MV-4-11 (cell line): ENCODE results near the gene DUSP9.

ENCODE experiments used
- DNase-seq: peaks from one replicate; lab custom pipeline; 2025; lab: John Stamatoyannopoulos, UW

The DUSP9 gene, protein sequence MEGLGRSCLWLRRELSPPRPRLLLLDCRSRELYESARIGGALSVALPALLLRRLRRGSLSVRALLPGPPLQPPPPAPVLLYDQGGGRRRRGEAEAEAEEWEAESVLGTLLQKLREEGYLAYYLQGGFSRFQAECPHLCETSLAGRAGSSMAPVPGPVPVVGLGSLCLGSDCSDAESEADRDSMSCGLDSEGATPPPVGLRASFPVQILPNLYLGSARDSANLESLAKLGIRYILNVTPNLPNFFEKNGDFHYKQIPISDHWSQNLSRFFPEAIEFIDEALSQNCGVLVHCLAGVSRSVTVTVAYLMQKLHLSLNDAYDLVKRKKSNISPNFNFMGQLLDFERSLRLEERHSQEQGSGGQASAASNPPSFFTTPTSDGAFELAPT

DNA sequence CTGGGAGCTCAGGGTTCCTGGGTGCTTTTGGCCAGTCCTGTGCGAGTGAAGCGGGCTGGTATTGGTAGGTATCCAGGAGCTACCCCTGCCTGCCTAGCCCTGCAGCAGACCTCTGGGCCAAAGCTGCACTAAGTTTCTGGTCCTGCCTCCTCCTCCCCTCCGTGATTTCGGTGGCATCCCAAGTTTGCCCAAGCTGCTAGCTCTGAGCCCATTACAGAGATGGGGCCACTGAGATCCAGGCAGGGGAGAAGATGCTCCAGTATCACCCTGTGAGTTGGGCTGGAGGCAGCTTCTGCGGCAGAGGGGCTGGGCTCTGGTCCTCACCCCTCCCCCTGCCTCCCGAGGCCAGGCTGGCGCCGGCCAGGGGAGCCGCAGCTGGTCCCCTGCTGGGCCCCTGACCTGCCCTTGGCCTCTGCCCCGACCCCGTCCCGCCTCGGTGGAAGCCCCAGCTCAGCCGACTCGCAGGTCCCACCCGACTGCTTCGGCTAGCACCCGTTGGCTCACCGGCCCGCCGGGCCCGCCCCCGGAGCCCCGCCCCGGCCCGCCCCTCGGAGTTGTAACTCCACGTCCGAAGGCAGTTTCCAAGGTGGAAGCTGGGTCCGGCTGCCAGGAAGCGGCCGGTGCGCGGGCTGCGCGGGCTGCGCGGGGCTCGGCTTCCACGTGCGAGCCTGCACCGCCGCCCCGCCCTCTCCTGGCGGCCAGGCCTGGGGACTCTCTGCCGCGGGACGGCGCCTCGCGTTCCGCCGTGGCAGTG is at the start of gene DUSP9:
DUSP9 (plus strand) TSS at position 584 of the 754 bp plus-strand sequence. CDS start 751 bp downstream, outside the sequence.
- DNase-seq, result no peak

DNA sequence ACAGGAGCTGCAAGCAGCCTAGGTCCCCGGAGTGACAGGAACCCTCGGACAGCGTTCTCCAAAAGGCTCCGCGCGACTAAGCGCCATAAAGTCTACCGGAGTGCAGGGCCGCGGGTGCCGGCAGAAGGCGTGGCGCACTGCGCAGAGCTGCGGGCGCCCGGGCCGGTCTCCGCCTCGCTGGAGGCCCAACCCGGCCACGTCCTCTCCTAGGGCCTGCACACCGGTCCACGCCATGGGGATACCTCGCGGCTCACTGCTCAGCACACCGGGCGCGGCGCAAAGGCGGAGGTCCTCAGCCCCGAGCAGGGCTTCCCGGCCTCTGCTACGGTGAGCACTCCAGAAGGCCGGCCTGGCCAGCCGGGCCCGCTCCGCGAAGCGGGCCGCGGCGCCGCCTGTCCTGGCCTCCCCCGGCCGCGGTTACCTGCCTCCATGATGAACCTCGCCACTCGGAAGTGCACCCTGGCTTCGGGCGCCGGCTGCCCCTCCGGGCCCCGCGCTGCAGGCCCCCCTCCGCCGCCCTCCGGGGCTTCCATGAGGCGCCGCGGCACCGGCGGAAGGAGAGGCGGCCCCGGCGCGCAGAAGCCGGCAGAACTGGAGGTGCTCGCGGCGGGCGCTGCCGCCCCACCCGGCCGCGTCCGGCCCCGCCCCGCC is 48.3 kb upstream of the DUSP9 start, which contains the start of gene CCNQ:
CCNQ (minus strand) TSS at position 599 of the 651 bp plus-strand sequence; CDS start at position 533, 66 bp downstream.
- DNase-seq, result no peak

DNA sequence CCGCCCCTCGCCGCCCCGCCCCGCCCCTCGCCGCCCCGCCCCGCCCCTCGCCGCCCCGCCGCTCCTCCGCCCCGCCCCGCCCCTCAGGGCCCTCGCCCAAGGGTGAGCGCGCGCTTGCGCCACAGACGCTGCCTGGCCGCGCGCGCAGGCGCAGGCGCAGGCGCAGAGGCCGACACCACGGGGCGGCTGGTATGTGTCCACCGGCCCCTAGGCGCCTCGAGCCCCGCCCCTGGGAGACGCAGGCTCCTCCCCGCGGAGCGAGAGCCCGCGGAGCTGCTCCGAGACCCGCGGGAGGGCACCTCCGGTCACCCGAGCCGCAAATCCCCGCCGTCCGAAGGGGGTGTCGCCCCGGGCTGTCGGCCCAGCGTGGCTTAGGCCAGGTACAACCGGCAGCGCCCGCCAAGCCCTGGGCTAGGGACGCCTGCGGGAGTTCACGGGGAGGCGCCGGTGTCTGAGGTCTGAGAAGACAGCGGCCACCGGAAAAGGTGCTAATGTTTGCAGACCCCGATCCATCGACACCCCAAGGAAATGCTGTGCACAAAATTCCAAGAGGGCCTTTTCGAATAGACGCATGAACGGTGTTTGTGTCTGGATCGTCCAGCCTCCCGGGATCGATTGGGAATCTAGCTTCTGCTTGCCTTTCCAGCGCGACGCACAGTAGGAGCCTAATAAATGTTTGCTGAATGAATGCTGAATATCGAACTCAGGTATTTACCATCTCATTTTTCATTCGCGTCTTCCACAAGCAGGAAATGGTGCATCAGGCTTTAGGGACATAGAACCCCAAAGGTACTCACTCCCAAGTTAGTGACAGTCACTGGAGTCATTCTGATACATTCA is 47.6 kb upstream of the DUSP9 start:
- DNase-seq, result peak; percentile 80

DNA sequence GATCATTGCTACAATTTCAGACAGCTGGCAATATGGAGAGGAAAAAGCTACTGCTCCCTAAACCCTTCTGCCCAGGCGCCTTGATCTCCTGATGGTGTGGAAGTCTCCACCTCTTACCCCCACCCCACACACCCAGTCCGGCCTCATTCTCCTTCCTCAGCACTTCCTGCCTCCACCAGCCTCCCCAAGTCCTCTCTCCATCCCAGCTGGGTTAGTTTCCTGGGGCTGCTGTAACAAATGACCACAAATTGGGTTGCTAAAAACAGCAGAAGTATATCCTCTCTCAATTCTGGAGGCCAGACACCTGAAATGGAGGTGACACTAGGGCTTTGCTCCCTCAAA is 47.0 kb upstream of the DUSP9 start:
- no peak for DNase-seq

DNA sequence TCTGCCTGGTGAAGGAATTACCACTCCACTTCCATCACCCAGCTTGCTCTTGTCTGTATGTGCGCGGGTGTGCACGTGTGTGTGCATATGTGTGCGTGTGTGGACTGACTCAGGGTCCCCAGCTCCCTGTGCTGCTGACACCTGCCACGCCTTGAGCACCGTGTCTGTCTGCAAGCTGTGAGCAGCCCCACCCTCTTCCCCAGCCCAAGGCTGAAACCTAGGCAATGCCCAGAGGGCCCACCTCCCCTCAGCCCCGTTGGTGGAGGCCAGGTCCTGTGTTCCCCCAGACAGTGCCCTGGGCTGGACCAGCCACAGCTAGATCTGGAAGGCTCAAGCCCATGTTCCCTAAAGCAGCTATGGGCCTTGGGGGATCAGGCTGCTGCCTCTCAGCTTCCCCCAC is 46.1 kb upstream of the DUSP9 start:
- no peak for DNase-seq

DNA sequence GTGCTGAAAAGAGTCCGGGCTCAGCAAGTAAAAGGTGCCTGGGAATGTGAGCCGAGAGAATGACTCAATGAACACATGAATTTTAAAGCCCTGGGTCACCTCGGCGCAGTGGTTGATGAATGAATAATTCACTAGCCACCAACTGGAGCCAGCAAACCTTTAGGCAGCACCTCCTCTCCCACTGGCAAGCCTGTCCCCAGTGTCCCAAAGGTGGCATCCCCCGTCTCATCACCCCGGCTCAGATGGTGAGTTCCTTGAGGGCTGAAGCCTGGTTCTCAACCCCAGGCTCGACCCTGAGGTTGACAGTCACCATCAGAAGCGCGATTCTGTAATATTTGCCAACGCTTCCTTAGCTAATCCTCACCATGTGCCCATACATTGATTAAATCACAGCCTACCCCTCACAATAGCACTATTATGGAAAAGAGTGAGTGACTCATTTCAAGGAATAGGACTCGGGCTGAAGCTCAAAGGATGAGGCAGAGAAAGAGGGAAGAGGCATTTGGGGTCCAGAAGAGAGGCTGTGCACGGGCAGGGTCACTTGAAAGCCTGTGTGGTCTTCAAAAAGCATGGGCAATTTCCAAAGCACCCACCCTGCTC is 45.4 kb upstream of the DUSP9 start:
- DNase-seq, result no peak

DNA sequence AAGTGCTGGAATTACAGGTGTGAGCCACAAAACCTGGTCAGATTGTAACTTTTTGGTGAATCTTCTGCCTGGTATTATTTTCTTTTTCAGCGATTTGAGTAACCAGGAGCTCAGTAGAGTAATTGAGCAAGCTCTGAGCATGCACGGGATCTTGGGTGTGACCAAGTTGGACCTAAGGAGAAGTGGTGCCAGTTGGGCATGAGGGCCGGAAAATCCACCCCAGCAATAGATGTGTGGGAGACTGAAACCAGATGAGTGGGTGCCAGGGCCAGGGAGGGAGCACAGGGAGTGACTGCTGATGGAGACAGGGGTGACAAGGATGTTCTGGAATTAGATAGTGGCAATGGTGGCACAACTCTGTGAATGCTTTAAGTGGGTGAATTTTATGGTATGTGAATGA is 44.4 kb upstream of the DUSP9 start:
- DNase-seq, result no peak

DNA sequence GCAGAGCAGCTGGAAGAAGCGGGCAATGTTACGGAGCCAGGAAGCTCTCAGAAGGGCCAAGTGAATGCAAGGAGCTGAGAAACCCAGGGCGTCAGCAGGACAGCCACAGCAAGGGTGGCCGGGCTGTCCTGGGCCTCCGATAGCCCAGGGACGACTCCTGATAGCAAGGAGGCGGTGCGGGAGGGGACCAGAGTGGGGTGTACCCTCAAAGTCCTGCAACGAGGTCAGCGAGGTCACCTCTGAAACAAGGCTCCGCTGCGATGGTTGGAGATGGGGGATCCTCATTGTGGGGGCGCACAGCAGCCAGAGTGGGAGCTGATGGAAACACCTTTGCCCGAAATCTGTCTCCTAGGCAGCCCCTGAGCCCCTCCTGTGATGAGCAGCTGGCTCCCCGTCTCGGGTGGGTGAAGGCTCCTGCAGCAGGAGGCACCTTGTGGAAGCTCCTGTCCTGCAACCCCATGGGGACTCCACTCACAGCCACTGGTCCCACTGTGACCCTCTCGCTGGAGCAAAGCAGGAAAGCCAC is 43.8 kb upstream of the DUSP9 start:
- no peak for DNase-seq

DNA sequence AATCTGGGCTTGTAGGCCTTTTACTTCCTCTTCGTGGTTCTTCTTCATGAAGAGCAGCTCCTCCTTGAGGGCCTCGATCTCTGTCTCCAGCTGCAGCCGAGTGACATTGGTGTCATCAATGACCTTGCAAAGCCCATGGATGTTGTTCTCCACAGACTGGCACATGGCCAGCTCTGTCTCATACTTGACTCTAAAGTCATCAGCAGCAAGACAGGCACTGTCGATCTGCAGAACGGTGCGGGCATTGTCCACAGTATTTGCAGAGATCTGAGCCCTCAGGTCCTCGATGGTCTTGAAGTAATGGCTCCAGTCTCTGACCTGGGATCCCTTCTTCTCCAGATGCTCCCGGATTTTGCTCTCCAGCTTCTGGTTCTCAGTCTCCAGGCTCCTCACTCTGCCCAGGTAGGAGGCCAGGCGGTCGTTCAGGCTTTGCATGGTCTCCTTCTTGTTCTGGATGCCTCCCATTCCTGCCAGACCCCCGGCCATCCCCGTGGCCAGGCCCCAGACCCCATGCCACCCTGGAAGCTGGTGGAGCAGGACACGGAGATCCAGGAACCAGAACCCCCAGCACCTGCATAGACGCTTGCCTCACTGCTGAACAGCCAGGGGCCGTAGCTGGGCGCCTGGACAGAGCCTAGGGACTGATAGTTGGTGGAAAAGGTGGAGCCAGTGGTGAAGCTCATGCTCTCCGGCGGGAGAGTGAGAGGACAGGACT is 42.2 kb upstream of the DUSP9 start:
- peak; percentile 65 for DNase-seq

DNA sequence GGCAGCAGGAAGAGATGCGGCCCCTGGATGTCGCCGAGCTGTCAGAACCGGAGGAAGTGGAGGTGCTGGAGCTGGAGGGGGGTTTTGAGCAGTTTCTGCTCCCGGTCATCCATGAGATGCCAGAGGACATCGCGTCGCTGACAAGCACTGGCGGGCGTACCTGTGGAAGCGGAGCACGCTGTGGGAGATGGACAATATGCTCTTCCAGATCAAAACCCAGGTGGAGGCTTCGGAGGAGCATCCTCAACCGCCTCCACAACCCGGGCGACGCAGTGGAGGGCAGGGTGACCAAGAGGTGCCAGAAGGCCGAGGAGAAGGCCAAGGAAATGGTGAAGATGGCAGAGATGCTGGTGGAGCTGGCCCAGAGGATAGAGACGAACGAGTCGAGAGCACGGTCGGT is 40.5 kb upstream of the DUSP9 start:
- no peak for DNase-seq

DNA sequence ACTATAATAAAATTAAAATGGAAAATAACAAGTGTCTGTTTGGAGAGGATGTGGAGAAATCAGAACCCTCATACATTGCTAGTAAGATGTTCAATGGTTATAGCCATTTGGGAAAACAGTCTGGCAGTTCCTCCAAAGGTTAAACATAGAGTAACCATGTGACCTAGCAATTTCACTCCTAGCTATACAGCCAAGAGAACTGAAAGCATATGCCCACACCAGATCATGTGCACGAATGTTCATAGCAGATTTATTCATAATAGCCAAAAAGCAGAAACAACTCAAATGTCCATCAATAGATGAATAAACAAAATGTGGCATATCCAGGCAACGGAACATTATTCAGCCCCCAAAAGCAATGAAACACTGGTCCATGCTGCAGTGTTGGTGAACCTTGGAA is 38.6 kb upstream of the DUSP9 start:
- DNase-seq, result peak; percentile 44

DNA sequence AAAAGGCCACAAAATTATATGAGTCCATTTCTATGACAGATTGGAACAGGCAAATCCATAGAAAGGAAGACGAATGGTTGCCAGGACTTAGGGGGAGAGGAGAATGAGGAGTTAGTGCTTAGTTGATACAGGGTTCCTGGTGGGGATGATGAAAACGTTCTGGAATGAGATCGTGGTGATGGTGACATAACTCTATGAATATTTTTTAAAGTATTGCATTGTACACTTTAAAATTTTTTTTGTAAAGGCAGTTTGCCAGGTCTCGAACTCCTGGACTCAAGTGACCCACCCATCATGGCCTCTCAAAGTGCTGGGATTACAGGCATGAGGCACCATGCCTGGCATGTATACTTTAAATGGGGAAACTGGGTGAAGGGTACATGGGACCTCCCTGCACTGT is 38.2 kb upstream of the DUSP9 start:
- no peak for DNase-seq

DNA sequence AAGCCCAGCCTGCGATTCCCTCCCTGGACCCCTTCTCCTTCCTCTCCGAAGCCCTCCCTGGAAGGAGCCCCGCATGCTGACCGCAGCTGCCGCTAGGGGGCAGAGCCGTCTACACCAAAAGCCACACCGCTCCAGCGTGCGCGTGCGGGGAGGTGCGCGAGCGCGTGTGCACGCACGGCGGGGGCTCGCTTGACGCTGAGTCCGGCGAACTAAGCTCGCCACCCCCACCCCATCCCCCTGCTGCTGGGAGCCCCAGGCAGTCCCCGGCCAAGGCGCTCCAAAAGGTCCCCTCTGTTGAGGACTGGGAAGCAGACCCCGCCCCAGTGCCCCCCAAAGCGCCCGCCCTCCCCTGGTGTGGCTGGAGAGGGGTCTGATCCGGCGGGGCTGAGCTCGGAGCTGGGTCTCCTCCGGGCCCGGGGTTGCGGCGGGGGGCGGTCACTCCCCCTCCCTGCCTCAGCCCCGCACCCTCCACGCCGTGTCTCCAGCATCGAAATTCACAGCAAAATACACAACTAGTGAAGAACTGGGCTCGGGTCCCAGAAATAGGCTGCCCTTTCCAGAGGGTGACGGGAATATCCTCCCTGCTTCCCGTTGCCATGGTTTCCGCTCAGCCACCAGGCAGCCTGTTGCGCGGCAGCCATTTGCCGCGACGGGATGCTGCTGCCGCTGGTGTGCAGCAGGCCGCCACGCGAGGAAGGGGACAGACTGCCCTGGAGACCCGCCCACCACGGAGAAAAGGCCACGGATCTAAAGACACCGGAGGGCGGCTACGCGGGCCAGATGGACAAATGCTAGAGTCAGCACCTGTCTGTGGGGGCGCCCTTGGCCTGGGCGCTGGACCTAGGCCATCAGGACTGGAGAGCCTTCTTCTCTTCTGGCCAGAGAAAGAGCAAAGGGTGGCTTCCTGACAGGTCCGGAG is 36.8 kb upstream of the DUSP9 start:
- DNase-seq, result no peak

DNA sequence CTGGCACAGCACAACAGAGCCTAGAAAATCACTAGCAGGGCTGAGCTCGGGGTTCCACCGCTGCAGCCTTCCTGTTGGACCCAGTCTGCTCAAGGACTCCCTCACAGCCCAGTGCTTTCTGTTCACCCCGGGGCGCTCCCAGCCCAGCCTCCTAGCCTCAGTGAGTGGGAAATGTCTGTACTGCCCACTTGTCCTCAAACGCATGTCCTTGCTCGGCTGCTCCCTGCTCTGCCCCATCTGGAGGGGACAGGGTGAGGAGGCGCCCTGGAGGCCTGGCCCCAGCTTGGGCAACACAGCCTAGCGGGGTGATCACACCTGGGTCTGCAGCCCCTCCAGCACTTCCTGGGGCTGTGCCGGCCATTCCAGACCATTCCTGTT is 36.2 kb upstream of the DUSP9 start:
- no peak for DNase-seq

DNA sequence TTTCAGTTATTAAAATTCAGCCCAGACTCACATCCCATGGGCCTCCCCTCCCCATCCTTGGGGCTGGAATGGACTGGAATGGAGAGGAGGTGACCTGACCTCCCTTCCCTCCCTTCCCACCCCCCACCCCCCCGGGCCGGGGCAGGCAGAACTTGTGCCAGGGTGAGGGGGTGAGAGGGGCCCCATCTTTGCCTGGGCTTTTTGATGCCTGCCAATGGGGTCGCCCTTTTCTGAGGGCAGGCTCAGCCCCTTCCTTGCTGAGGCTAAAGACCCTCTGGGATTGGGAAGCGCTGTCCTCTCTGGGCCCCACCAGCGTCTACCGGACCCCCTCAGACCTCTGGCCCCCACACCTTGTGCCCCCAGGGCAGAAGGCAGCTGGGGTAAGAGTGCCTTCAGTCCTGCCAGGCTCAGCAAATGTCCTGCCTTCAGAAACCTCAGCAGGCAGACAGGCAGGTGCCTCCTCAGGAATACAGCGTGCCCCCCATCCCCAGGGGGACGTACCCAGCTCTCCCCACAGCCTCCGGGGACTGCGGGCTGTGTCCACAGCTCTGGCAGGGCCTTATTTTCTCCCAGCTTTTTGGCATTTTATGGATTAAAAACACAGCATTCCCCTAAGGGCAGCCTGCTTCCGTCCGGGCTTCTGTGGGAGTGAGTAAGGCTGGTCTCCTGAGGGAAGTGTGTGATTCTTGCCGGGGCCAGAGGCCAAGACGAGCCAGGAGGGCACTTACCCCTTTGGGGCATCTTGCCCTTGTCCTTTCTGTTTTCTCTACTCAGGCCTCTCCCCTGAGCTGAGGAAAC is 35.5 kb upstream of the DUSP9 start:
- DNase-seq, result no peak

DNA sequence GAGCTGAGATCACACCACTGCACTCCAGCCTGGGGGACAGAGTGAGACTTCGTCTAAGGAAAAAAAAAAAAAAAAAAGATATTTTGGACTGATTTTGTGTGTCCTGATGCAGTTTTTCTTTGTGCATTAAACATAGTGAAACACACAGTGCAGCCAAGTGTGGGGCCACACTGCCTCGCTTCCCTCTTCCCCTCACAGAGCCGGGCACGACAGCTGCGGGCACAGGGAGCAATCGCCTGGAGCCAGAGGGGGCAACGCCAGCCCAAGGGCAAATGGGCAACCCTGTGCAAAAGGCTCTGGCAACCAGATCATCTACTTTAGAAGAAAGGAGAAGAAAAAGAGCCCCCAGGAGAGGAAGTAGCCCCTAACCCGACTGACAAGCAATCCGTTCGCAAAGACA is 34.6 kb upstream of the DUSP9 start:
- DNase-seq, result no peak

DNA sequence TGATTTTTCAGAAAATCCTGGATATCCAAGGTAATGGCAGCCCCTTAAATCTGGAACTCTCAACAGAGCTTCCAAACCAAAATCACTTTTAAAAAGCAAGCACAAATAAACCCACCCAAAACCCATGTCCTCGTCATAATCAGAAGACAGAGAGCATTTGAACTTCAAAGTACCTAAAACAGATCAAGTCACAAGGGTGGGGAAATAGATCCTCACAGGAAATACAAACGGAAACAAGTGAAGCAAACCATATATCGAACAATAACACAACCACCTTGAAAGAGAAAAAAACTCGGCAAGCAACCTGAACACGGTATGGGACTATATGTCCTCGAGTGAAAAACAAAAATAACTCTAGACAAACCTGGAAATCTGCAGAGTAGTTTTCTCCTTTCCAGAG is 32.2 kb upstream of the DUSP9 start:
- no peak for DNase-seq

DNA sequence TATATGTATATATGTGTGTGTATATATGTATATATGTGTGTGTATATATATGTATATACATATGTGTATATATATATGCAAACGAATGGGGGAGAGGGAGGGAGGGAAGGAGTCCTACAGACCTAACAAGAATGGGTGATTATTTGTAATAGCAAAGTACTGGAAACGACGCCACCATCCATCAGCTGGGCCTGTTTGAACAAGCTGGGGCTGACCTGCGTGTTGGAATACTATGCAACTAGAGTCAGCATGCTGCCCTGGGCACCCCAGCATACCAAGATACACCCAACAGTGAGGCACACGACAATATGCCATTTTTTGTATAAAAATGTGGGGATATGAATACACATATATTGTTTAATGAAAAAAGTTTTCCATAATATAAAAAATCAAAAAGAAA is 26.4 kb upstream of the DUSP9 start:
- no peak for DNase-seq
